Fibroblast of skin of scalp (primary cell): ENCODE measurements around the gene WNT7B.
"Not testable (repeated sequence)": the region's sequence is repeated elsewhere in the genome, so short reads cannot be mapped to it uniquely, and the experiment has no call there.

Experiments used
- DNase-seq: peaks from one replicate; pipeline ENCODE4 v3.0.0-alpha.2; 2013

WNT7B gene

DNA sequence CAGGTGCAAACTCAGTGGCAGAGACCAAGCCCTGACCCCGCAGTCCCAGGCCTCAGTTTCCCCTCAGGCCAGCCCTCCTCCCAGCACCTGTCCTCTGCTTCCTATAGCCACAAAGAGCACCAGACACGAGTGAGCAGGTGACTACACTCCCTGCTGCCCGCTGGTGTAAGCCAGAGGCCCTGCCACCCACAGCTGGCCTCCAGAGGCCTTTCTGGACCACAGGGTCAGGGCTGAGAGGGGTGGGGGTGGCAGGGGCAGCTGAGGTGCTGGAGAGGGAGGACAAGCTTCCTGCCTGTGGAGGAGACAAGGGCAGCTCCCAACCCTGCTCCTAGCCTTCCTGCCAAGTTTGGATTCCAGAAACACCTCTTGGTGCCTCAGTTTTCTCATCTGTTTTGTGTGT lies 31.3 kb upstream of the WNT7B start:
- DNase-seq = no peak

DNA sequence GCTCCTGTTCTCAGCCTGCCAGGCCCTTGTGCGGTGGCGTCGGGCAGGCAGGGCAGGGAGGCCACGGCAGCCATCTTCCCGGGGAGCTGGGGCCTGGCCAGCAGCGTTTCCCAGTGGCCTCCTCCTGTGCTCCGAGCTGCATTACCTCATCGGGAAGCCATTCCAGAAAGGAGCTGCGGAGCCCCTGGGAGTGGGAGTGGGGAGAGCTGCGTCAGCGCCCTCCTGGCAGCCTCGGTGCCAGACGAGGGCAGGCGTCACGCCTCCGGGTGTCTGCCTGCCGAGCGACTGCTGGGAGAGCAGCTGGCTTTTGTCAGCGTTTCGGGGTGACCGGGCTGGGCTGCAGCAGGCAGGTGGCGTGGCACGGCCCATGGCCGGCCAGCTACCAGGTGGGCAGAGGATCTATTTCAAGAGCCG lies 30.9 kb upstream of the WNT7B start:
- peak; percentile 93 for DNase-seq

DNA sequence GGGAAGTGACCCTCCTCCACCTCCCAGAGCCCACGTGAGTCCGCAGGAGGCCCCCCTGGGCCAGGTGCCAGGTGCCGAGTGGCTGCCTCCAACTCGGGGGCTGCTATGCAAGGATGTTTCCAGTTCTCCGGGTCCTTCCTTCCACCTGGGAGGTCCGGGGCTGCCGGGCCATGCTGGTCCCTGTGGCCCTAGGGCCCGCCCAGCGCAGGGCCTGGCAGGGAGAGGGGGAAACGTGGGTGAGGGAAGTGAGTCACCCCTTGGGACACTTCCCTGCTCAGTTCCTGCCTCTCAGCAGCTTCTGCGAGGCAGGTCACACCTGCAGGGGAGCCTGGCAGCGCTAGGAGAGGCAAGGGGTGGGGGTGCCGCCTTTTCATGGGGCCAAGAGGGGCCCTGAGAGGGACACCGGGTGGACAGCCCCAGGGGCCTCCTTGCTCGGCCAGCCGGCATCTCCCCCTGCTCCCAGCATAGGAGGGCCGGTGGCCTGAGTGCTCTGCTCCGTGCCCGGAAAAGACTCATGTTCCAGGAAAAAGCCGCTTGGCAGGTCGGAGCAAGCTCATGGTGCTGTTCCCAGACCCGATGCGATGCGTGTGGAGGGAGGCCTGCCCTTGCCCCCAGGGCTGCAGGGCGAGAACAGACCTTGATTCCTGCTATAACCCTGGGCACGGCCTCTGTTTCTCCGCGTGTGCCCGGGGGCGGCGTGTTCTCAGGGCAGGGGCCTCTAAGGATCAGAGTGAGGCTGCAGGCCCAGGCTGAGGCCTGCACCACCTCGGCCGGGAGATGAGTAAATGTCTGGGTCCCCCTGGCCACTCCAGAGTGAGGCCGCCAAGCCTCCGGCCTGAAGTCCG lies 30.3 kb upstream of the WNT7B start:
- peak; percentile 58 for DNase-seq

DNA sequence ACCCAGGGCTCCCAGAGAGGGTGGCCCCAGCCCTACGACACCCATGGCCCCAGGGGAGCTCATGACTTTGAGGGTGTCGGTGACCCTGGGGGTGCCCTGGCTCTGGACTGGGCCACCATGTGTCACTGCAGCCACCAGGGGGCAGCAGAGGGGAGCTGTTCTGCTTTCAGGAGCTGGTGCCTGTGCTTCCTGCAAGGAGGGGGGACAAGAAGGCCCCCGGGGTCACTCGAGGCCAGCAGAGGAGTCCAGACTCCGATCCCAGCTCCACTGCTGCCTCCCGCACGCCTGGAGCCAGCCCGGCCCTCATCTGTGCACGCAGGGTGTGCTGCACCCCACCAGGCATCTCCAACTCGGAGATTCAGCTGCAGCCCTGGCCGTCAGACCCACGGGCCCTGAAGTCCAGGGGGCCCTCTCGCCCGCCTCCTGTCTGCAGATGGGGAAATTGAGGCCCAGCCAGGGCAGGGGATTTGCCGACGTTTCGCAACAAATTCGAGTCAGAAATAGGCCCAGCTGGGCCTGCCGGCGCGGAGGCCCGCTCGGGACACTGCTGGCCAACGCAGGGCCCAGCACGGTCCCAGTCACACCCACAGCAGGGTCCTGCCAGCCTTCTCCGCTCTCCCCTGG lies 29.5 kb upstream of the WNT7B start:
- peak; percentile 90 for DNase-seq

DNA sequence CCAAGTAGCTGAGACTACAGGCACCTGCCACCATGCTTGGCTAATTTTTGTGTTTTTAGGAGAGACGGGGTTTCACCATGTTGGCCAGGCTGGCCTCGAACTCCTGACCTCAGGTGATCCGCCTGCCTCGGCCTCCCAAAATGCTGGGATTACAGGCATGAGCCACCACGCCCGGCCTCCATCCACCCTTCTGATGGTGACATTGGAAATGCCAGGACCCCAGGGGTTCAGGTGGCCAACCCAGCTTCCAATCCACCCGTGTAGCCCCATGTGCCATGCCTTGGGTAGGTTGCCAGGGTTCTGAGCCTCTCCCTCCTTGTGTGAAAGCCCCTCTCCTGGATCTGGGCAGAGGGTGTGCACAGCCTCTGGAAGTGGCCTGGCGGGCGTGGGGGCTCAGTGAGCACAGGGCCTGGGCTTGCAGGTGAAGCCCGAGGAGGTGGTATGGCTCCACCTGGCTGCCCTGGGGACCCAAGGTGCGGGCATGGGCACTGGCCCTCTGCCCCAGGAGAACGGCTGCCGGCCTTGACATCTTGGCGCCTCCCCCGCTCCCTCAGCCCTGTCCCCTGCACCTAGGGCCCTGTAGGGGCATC lies 28.2 kb upstream of the WNT7B start:
- DNase-seq = not testable (repeated sequence)

DNA sequence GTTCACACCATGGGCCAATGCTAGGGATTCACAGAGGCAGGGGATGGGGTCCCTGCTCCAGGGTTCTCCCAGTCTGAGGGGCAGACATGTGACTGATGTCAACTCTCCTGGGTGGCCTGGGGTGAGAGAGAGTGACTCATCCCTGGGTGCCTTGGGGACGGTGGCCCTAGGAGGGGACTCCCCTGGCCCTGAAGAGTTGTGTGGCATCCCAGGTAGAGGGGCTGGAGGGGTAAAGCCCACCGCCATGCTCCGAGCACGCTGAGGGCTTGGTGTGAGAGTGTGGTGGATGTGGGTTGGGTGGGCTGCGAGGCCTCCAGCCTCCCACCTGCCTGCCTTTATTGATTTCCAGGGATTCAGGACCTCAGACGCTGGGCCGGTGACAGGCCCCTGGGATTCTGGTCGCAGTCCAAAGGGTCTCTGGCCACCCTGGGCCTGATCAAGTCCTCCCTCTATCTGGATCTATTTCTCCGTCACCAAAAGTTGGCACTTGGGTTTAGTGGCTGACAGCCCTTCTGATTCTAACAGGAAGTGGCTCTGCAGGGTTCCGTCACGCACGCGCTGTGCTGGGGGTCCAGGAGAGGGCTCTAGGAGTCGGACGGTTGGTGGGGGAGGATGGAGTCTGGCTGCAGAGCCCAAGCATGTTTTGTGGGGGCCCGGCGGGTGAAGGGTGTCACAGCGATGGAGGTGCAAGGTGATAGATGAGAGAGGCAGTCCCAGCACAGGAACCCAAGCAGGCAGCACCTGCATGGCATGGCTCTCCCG lies 27.3 kb upstream of the WNT7B start:
- peak; percentile 46 for DNase-seq

DNA sequence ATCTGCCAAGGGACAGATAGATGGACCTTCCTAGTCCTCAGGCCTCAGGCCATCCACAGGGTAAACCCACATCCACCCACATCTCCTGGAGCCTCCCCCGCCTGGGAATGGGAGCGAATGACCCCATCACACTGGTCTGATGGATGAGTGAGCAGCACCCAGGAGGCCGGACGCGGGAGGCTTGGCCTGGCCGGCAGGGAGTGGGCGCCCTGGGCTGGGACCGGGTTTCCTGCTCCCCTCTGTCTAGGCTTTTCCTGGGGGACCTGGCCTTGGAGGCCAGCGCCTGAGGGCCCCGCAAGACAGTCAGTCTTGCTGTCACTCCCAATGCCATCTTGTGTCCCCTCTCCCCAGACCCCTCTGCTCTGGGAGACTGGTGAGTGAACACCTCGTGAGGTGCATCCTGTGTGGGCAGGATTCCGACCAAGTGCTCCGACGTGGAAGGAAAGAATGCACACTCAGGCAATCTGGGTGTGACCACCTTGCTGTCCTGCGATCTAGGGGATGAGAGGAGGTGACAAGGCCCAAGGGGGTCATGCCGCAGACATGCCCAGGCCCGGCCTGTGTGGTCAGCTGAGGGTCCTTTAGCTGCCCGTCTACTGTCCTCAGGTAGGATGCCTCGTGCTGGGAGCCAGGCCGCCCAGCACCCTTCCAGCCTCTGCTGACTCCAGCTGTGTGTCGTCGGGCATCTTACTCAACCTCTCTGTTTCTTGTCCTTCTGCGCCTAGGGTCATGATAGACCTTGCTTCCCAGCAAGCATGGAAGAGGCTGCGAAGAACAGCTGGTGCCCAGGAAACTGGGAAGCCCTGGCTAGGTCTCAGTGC lies 26.5 kb upstream of the WNT7B start:
- DNase-seq = no peak

DNA sequence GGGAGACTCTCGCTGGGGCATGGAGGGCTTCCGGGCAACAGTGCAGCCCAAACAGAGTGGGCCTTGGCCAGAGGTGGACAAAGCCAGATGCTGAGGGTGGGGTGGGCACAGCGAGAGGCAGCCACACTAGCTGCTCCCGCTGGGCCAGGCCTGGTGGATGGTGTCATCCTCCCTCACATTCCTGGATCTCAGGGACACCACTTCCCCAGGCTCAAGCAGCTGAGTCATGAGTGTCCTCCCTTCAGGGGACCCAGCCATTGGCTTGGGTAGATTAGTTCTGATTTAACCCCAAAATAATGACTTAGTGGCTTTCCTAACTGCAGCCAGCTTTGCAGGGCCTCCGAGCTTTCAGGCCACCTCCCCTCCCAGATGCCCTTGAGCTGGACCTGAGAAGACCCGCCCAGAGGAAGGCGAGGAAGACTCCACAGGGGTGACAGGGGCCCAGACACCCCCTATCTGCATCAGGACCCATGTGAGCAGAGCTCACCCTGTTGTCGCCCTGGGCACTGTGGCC lies 25.9 kb upstream of the WNT7B start:
- peak; percentile 94 for DNase-seq

DNA sequence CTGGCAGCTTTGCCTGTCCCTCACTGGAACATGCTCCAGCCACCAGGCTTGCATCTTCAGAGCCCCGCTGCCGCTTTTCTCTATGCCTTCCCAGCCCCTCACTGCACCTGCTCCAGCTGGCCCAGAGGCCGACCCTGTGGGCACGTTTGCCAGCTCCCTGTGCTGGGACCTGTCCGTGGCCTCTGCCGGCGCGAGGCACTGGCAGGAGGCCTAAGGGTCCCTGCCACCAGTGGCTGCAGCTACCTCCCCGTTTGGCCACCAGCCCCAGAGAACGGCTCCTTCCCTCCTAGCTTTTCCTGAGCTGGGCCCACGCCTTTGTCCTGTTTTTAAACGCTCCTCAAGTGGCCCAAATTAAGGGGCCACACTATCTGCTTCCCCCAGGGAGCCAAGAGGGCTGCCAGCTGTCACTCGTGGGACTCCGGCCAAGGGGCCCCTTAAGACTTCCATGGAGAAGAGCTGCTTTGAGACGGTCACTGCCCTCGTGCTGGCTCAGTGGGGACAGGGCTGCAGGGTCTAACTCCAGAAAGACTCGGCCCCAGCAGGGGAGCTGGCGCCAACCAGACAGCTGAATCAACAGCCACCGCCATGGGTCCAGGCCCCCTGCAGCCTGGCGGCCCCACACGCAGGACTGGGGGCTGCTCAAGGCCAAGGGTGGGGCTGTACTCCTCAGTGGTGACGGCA lies 24.6 kb upstream of the WNT7B start:
- peak; percentile 81 for DNase-seq

DNA sequence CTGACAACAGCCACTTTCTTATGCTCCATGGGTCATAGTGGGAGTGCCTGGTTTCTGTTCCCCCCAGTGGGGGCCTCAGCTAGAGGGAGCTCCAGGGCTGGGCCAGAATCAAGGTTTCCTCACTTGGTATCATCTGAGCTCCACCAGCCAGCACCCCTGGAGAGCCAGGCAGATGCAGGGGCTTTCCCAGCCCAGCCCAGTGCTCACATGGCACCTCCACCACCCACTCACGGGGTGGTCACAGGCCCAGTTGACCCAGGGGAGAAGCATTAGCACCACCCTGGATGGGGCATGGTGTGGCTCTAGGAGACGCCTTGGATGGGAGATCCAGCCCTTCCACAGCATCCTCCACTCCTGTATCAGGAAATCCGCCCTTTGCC lies 24.1 kb upstream of the WNT7B start:
- no peak for DNase-seq

DNA sequence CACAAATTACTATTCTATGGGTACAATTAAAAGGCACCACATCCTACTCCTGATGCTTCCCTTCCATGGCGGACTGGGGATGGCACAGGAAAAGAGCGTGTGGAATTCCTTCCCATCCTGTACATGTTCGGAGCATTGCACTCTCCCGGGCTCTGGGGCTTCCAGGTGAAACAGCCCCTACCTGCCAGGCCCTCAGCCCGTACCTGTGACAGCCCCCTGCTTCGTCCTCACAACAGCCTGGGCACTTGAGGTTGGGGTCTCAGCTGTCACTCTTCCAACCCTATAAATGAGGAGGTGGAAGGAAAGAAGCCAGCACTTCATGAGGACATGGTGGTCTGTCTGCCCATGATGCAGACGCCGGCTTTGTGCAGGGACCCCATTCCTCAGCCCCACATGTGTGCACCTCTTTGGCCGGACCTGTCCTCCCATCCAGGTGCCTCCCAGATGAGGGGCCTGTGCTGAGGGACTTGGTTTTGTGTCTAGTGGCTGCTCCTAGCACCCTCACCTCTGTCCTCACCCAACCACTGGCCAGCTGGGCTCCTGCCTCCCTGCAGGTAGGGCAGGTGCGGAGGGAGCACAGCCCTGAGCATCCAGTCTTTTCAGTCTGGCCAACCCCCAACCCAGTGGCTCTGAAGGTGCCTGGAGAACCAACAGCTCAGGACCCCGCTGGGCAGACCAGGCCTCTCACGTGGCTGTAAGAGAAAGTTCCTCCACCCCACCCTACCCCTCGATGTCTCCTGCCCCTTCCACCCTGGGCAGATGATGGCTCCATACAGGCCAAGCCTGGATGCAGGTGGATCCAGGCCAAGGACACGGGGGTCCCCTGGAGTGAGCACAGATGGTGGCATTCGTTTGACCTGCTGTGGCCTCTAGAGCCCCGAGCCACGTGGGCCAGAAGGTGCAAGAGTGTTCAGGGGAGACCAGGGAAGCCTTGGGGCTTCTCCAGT lies 23.4 kb upstream of the WNT7B start:
- DNase-seq = no peak

DNA sequence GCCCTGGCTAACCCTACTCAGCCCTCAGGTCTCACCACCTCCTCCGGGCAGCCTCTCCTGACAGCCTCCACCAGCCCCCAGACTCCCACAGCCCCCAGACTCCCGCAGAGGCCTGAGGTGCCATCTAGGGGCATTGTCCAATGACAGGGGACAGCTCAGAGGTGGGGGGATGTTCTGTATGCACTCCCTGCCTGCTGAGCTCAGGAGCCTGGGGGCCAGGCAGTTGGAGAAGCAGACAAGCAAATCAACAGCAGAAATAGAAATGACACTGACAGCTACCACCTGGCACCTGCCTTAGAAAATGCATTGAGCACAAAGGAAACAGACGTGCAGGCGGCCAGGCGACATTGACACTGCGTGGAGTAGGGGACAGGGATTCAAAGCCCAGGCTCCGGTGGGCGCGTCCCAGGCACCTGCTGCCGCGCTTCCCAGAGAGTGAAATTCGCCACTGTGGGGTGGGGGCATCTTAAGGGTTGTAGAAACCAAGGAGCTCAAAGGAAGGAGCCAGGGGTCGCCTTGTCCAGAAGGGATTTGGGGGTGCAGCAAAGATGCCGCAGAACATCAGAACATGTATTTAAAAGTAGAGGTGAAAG lies 22.5 kb upstream of the WNT7B start:
- DNase-seq = no peak

DNA sequence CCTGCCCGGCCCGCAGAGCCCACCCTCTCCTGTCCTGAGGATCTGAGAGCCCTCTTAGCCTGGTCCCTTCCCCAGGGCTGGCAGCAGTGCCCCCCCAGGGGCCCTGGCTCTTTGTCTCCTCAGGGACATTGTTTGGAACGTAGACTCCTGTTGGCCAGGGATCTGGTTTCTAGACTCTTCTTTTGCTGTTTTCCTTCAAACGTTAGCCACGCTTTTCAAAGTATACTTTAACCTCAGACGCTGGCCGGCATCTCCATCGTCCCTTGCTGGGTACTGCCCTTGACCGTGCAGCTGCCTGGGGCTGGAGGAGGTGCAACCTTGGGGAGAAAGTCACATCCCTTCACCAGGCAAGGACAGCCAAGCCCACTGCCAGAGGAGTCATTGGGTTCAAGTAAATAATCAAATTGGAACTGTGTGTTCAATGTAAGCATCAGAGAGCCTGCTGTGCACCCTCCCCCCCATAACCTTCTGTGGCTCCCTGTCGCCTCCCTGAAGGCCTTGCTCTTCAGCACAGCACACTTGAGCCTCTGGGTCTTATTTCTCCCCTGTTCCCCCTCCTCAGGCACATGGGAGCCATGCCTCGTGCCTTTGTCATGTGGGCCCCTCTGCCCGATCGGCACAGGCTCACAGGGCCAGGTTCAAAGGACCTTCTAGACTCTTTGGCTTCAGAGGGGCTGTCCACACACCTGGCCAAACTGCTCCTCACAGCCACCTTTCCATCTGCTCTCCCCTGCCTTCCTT lies 21.8 kb upstream of the WNT7B start:
- no peak for DNase-seq

DNA sequence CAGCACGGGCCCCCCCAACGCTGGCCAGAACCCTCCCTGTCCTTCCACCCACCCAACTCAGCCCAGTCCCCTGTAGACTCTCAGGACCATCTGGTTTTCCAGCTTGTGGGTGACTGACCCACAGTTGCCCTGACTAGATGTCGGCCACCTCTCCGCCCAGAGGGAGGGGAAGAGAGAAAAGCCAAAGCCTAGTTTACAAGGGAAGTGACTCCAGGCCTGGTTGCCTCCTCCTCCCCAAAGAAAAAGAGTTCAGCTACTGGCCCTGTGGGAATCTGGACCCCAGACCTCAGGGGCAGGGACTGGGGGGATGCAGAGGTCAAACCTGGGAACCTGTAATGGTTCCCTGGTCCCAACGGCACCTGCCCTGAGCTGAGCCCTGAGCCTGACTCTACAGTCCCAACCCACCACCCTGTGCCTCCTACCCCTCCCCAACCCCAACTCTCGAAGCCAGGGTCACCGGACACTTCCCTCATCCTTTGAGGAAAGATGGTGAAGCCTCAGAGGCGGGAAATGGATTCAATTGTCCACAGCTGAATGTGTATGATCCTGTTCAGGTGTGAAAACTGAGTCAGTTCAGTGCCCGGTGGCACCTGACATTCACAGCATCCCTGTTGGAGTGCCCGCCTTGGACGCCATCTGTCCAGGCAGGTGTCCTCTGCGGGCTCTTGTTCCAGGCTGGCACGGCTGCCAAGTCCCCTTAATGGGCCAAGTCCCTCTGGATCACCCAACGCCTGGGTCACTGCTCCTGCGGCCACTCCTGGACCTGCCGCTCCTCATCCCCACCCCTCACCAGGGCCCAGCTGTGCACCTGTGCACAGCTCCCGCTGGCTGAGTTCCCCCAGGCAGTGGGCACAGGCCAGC lies 21.0 kb upstream of the WNT7B start:
- no peak for DNase-seq

DNA sequence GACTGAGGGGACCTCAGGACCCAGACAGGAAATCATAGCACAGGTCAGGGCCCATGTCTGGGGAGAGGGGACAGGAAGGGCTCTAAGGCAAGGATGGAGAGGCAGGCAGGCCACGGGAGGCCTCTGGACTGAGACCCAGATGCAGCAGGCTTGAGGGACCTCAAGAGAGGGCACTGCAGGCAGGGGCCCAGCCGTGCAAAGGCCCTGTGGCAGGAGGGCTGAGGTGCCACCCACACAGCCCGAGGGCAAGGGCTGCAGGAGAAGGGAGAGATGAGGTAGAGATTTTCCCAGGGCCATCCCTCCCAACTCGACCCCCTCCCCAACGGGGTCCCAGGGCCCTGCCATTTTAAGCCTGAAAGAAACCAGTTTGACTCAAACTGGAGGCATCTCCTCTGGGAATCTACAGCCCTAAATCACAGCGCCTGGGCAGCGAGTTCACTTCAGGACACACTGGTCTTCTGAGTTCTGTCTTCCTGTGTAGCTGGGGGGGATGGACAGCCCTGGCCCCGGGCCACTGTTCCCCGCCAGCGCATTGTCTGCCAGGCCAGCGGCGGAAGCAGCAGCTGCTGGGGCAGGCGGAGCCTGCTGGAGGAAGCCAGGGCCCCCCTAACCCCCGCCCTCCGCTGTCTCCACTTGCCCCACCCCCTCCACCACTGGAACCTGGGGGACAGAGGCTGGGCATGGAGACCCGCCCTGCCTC lies 20.3 kb upstream of the WNT7B start:
- peak; percentile 98 for DNase-seq

DNA sequence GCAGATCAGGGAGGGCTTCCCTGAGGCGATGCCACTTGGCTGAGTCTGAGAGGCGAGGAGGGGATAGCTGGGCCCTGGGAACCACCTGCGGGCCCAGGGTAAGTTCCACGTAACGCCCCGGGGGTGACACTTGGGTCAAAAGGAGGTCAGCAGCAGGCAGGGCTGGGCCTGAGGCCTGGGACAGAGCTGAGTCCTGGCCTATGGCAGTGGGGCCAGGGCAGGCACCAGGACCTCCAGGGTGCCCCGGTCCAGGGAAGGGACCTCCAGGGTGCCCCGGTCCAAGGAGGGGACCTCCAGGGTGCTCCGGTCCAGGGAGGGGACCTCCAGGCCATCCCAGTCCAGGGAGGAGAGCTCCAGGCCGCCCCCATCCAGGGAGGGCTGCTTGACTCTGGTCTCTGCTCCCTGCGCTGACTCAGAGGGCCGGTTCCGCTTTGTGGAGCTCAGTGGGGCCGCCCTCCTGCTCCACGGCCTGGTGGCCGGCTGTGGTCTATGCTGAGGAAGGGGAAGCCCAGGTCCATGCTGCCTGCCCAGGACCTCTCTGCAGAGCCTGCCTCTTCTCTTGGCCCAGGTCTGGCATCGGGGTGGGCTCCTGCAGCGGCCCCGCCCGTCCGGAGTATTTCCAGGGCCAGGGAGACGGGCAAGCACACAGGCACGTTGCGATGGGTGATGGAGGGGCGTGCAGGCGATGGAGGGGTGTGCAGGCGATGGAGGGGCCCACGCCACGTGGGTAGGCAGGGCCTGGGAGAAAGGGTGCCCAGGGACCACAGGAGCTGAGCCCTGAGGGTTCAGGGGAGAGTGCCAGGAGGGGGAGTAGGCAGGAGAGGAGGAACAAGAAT lies 19.5 kb upstream of the WNT7B start:
- peak; percentile 56 for DNase-seq
